Glomerular visceral epithelial cell (primary cell): ENCODE data around the gene RAB36.
A peak's percentile ranks its signal among the peaks of the same experiment; 100 is the strongest.

Experiments
- DNase-seq: peaks from one replicate; pipeline ENCODE4 v3.0.0-alpha.2; 2016; ENCODE audit errors: extremely low spot score

RAB36 gene

GRCh38 chr22:23137905-23138561, 7.2 kb upstream of the RAB36 start:
- DNase-seq: peak; percentile 28

DNA sequence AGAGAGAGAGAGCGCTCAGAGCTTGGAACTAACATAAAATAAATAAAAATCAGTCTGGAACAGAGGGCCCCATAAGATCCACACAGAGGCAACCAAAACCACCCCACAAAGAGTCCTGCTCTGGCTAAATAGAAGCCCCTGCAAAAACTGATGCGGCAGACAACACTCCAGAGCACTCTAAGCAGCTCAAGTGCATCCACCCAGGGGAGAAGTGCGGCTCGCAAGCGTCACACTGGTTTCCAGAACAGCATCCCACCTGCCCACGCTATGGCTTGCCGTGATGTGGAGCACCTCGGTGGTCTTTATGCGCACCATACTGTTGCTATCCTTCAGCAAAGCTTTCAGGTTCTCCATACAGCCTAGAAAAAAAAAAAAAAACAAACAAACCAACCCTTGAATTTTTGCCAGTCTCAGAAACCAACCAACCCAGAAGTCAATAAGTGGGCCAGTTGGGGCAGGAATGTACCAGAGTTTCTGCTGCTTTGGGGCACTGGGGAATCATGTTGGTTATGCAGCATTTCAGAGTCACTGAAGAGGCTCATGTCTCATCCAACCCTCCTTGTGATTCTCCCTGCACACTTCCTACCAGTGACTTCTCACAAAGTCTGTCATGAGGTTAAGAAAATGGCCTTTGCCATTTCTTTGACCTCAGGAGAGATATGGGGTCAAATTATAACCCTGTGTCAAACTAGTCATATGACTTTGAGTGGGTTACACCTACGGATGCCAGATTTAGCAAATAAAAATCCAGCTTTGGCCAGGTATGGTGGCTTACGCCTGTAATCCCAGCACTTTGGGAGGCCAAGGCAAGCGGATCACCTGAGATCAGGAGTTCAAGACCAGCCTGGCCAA, 6.5 kb upstream of the RAB36 start:
- DNase-seq: no peak

DNA sequence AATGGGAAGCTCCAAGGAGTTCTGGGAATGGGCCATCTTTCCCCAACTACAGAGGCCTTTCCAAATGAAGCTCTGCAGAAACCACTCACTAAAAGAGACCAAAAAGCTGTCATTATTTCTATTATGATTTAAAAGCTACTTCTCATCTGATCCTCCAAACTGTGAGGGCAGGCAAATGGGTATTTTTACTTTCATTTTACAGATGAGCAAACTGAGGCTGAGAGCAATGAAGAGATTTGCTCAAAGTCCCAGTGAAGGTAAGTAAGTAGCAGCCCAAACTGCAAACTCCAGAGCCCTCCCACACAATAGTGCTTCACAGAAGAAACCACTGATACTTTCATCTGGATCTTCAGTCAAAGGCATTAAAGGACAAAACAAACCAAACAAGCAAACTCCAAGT, 4.9 kb upstream of the RAB36 start:
- no peak for DNase-seq

DNA sequence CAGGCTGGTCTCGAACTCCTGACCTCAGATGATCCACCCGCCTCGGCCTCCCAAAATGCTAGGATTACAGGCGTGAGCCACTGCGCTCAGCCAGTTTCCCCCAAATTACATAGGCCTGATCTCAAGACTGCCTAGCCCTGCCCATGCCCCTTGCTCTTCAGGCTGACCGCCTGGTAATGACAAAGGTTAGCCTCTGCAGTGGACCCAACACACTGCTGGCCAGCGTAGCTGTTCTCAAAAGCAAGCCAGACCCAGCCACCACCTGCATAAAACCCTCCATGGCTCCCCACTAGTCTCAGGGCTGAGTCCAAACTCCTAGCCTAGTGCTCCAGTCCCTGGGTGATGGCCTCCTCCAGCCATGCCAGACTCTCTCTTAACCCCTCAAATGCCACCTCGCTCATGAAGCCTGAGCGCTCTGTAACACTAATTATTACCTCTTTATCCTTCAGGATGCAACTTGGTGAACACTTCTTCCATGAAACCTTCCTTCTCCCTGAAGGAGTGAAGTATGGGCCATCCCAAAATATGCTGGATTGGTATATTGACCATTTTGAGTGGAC, 2.7 kb upstream of the RAB36 start:
- DNase-seq: no peak

DNA sequence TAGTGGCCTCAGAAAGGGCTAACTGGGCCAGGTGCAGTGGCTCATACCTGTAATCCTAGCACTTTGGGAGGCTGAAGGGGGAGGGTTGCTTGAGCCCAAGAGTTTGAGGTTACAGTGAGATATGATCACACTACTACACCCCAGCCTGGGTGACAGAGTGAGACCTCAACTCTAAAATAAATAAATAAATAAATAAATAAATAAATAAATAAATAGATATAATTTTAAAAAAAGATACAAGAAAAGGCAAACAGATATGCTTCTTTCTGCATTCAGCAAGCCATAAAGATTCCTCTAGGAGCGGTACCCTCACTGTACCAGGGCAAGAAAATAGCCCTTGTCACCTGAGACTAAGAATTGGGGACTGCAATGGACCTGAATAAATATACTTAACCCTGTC, 2.2 kb upstream of the RAB36 start:
- no peak for DNase-seq

DNA sequence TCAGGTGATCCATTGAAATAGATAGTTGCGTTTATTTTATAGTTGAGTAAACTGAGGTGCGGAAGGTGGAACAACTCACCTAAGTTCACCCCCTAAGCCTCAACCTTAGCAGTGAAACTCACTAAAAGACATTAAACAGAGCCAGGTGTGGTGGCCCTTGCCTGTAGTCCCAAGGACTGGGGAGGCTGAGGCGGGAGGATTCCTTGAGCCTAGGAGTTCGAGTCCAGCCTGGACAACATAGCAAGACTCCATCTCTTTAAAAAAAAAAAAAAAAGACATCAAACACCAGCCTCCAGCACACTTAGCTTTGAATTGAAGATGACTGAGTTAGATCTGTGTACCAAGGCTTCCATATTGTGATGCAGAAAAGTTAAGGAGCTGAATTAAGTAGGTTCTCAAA, 845 bp upstream of the RAB36 start:
- DNase-seq: no peak

GRCh38 chr22:23145878-23146470, 697 bp downstream of the RAB36 start:
- DNase-seq: peak; percentile 9

- DNase-seq: no peak
These were observed 1.4 kb downstream of the RAB36 start for GRCh38 chr22:23146478-23147205.

DNA sequence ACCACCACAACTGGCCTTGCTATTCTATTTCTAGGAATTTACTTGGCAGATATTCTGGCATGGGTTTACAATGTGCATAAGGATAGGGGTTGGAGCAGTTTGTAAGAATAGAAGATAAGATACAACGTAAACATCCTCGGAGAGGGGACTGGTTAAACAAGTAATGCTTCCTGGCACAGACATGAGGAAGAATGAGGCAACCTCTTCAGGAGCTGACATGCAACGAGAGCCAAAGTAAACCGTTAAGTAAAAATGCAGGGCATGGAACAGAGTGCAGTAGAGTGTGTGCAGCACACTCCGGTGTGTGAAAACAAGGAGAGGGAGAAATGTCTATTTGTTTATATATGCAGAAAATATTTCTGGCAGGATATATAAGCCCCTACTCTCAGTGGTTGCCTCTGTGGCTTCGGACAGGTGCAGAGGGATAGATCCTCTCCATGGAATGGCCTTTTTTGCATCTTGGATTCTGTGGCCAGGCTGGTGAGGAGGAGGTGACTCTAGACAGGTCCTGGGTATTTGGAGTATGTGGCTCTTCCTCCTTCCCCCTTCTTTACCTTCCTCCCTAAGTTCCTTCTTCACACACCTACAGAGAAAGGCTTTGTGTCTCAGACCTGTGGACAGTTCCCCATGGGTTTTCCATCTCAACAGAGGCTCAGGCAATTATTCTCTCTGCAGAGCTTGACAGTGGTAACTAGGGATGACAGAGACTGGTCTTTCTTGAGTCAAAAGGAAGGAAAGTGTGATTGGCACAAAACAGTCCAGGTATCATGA, 2.5 kb downstream of the RAB36 start:
- DNase-seq: no peak

DNA sequence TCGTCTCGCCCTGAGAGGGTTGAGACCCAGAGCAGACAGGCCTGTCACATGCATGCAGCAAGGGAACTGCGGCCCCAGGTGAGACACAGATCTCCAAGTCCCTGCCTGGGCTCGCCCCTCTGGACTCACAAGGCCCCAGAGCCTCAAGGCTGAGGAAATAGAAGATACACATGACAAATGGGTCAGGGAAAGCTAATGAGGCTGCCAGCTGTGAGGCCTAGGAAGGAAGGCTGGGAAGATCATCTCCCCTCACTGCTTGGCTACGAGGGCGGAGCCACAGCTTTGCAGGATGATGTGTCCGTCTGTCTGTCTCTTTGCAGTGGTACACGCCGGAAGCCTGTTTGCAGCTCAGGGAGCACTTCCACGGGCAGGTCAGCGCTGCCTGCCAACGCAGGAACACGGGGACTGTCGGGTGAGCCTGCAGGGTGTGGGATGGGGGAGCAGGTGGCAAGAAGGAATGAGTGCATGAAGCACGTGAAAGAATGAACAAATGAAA, 4.5 kb downstream of the RAB36 start:
- no peak for DNase-seq

GRCh38 chr22:23150762-23151161, 5.5 kb downstream of the RAB36 start:
- no peak for DNase-seq

DNA sequence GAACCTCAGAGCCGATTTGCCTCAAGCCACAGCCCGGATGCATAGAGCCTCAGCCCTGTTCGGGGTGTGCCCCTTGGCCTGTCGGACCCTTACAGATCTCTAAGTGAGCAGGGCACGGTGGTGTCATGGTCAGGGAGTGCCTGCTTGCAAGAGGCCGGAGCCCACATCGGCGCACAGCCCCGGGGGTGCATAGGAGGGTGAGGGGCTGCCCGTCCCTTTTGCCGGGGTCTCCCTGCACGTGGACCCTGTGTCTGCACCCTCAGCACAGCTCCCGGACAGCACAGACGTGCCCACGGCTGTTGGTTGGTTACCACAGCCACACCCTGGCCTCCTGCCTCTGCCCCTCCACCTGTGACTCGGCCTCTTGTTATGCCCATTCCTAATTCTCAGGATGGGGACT, 6.5 kb downstream of the RAB36 start:
- no peak for DNase-seq

- DNase-seq: no peak
These were observed 7.2 kb downstream of the RAB36 start for GRCh38 chr22:23152238-23153114.

- no peak for DNase-seq
These were observed 8.7 kb downstream of the RAB36 start for GRCh38 chr22:23153994-23154393.

GRCh38 chr22:23154461-23154860, 9.2 kb downstream of the RAB36 start:
- DNase-seq: no peak

DNA sequence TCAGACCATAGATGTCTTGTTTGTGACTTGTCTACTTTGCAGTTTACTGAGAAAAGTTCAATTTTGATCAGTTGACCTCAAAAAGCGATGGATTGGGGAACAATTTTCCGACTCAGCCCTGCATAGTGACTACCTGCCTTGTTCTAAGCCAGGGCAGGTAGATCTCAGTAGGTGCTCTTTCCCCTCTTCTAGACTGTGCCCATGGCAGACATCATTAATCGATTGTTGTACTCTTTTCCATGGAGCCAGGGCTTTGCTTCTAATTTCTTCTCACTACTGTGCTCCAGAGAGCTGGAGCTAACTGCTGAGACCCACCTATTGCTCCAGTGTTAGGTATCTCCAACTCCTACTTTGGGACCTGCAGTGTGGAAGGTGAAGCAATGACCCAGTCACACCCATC, 9.9 kb downstream of the RAB36 start:
- DNase-seq: no peak

DNA sequence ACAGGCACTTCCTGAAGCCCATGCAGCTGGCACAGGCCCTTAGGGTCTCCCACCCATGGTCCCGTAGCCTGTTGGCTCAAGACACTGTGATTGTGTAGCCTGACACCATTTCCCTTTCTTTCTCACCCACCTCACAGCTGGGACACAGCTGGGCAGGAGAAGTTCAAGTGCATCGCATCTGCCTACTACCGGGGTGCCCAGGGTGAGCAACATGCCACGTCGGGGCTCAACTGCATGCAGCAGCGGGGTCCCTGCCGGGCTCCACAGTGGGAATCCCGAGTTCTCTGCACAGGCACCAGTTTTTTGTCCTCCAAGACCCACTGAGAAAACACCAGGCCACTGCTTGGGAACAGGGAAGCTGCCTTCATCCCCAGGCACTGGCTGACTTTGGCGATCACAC, 10.6 kb downstream of the RAB36 start:
- no peak for DNase-seq

DNA sequence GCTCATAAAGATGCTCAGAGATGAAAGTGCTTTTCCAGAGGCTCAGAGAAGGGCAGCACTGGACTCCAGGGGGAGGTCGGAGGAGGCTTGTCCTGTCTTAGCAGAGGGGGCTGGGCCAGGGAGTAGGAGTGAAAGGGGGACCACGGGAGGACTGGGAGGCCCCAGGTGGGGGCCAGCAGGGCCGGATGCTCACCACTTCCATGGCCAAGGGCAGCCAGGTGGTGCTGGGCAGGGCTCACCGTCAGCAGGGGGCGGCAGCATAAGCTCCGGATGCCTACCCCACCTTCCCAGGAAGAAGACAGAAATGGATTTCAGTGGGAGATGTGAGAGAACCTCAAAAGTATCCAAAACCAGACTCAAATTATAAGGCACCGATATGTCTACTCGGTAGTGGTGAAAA, 11.0 kb downstream of the RAB36 start:
- no peak for DNase-seq

- no peak for DNase-seq
These were observed 12.6 kb downstream of the RAB36 start for GRCh38 chr22:23157560-23158515.
